GM19468 (cell line): ENCODE measurements around the gene SNRPB.

Experiments used
- ATAC-seq: cut with Tn5 transposase; IDR thresholded peaks from one replicate; pipeline ENCODE4 v1.9.1; 2021; ENCODE audit warnings: mild to moderate bottlenecking, moderate library complexity, moderate number of reproducible peaks; ENCODE audit not compliant: unreplicated experiment; ENCODE audit errors: extremely low read depth

SNRPB gene

GRCh38 chr20:2475850-2476741 is 5.5 kb upstream of the SNRPB start:
- no peak for ATAC-seq

DNA sequence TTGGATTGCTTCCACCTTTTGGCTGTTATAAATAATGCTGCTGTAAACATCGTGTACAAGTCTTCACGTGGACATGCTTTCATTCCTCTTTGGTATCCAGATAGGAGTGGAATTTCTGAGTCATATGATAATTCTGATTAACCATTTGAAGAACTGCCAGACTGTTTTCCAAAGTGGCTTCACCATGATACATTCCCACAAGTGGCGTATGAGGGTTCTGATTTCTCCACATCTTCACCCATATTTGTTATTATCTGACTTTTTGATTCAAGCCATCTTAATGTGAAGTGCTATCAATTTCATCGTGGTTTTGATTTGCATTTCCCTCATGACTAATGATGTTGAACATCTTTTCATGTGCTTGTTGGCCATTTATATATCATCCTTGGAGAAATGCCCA is 2.9 kb upstream of the SNRPB start:
- ATAC-seq, result no peak

GRCh38 chr20:2469991-2470422 is 582 bp downstream of the SNRPB start:
- ATAC-seq, result no peak

- no peak for ATAC-seq
Measured at GRCh38 chr20:2468581-2469407, 1.8 kb downstream of the SNRPB start.

GRCh38 chr20:2467412-2467811 is 3.2 kb downstream of the SNRPB start:
- no peak for ATAC-seq

DNA sequence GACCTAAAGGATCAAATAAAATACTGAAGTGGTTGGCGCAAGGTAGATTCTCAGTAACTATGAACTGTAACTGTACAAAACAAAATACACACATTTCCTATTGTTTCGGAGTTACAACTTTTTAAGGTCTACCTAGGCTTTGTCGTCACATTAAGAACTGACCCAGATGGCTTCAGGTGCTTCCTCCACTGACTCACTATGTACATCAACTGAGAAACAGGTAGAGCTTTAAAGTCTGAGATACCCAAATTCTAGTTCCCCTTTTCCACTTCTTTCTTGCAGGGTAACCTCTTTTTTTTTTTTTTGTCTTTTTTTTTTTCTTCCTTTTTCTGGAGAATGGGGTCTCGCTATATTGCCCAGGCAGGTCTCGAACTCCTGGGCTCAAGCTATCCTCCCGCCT is 5.5 kb downstream of the SNRPB start:
- ATAC-seq, result no peak

DNA sequence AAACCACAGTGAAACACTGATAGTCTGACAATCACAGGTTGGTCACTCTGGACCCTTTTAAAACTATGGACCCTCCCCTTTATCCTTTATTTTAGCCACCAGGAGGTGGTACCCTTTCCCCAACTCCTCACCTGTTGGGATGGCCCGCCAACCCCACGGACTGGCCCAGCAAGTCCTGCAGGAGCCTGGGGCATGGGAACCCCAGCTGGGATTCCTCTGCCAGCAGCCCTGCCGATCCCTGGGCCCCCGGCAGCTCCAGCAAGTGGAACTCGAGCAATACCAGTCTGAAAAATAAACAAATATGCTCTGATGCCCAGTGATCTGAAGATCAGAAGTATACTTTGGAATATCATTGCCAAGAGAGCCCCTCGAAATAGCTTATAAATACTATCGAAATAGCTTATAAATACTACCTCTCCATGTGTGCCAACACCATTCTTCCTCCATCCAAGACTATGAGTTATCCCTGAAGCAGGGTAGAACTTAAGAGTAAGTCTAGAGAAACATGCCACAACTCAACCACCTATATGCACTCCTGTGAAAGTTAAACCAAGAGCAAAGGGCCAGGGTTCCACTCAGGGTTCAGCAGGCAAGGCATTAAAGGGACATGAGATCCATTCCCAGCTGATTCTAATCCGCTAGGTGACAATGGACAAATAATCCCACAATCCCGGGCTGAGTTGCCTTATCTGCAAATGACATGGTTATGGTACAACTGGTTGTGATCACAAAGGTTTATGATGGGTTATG is 6.8 kb downstream of the SNRPB start:
- no peak for ATAC-seq

GRCh38 chr20:2462484-2462883 is 8.1 kb downstream of the SNRPB start:
- no peak for ATAC-seq

DNA sequence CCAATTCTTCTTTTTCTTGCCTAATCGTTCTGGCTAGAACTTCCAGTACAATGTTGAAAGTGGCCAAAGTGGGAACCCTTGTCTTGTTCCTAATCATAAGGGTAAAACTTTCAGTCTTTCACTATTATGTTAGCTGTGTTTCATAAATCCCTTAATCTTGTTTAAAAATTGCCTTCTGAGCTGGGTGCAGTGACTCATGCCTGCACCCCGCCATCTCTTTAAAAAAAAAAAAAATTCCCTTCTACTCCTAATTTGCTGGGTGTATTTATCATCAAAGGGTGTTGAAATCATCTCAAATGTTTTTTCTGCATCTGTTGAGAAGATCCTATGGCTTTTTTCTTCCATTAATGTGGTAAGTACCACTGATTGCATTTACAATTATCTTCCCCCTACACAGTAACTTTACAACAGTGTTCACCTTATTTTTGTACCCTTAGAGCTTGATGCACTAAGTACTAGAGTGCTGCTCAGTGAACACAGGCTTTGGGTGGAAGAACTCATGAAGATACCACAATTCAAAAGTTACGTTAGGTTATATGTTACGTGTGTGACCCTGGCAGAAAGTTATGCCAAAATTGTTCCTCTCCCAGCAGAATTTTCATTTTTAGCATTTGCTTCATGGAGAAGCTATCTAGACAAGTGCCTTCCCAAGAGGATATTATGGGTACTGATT is 9.7 kb downstream of the SNRPB start:
- ATAC-seq, result no peak

GRCh38 chr20:2459981-2460751 is 10.4 kb downstream of the SNRPB start:
- no peak for ATAC-seq

GRCh38 chr20:2458919-2459499 is 11.6 kb downstream of the SNRPB start:
- ATAC-seq, result no peak

- no peak for ATAC-seq
Measured at GRCh38 chr20:2455771-2456497, 14.7 kb downstream of the SNRPB start.

GRCh38 chr20:2453792-2454191 is 16.8 kb downstream of the SNRPB start:
- ATAC-seq, result no peak

DNA sequence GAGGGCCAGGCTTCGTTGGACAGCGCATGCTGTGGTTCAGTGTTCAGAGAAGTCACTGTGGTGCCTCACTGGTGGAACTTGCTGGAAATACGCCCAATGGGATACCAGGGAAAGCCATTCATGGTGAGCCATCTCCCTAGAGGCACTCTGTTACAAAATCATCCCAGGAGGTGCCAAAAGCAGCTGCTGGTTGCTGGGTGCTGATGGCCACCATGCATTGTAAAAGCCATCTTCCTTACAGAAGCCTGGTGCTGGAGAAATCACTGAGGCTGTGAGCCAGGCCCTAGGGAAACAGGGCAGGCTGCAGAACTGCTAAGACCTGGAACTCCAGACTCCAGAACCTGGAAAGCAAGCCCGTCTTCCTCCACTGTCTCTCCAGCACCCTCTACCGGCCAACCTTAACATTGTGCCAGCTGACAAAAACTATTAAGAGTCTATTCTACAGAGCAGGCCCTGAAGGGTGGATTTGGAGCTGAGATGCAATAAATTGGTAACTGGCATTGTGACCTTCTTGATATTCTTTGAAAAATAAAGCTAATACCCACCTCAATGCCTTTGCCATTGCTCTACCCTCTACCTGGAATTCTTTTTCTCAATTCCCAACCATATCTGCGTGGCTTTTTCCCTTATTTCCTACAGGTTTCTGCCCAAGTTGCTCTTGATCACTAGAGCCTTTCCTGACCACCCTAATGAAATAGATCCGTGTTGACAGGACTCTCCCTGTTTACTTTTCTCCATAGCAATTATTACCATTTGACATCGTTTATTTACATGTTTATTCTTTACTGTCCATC is 18.5 kb downstream of the SNRPB start:
- no peak for ATAC-seq

DNA sequence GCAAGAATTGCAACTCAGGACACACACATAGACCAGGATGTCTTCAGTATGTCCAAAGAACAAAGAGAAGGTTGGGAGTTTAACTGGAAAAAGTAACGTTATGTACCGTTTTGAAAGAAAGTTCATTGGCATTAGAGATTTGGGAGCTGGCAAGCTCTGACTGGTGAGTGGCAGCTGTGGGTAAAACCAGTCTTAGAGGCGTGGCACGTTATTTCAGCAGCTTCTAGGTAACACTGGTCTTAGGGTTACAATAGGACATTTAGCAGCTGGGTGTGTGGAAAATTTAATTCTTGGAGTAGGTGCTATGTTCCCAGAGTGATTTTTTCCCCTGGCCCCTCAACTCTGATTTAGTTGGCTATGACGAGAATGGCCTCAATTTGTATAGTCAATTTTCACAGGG is 19.2 kb downstream of the SNRPB start:
- ATAC-seq, result no peak

GRCh38 chr20:2449386-2449785 is 21.2 kb downstream of the SNRPB start:
- no peak for ATAC-seq

GRCh38 chr20:2446845-2447244 is 23.7 kb downstream of the SNRPB start:
- no peak for ATAC-seq

DNA sequence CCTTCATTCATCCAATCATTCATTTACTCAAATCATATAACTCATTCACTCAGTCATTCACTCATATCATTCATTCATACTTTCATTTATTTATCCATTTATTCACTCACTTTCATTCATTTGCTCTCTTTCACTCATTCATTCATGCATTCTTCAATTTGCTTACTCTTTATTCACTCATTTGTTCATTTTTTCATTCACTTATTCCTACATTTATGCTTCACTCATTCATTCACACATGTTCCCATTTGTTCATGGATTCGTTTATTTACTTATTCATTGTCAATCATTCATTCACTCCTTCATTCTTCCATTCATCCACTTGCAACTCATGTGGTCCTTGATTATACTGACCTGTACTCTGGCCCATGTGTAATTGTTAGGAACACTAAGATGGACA is 39.4 kb downstream of the SNRPB start:
- no peak for ATAC-seq
